ENCODE results near the gene BTNL2.

The BTNL2 gene

GRCh38 chr6:32401284-32401963, 5.6 kb downstream of the BTNL2 start:
- H3K27ac ChIP-seq: no peak overlapping the region
- TF ChIP-seq, protein P1, sequence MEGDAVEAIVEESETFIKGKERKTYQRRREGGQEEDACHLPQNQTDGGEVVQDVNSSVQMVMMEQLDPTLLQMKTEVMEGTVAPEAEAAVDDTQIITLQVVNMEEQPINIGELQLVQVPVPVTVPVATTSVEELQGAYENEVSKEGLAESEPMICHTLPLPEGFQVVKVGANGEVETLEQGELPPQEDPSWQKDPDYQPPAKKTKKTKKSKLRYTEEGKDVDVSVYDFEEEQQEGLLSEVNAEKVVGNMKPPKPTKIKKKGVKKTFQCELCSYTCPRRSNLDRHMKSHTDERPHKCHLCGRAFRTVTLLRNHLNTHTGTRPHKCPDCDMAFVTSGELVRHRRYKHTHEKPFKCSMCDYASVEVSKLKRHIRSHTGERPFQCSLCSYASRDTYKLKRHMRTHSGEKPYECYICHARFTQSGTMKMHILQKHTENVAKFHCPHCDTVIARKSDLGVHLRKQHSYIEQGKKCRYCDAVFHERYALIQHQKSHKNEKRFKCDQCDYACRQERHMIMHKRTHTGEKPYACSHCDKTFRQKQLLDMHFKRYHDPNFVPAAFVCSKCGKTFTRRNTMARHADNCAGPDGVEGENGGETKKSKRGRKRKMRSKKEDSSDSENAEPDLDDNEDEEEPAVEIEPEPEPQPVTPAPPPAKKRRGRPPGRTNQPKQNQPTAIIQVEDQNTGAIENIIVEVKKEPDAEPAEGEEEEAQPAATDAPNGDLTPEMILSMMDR (IDR thresholded peaks at IDR 0.05): no peak
- no peak for TF ChIP-seq ZFX (IDR thresholded peaks at IDR 0.05; ENCODE audit: borderline replicate concordance)

GRCh38 chr6:32397252-32397920, 9.6 kb downstream of the BTNL2 start:
- no peak overlapping the region for H3K27ac ChIP-seq
- no peak for TF ChIP-seq ZFX (IDR thresholded peaks at IDR 0.05; ENCODE audit: borderline replicate concordance)
- TF ChIP-seq, protein P1 (IDR thresholded peaks at IDR 0.05): no peak

GRCh38 chr6:32396028-32396427, 11.0 kb downstream of the BTNL2 start:
- H3K27ac ChIP-seq: no peak overlapping the region
- no peak for TF ChIP-seq ZFX (IDR thresholded peaks at IDR 0.05; ENCODE audit: borderline replicate concordance)
- TF ChIP-seq, protein P1 (IDR thresholded peaks at IDR 0.05): no peak

- no peak overlapping the region for H3K27ac ChIP-seq
- TF ChIP-seq ZFX (IDR thresholded peaks at IDR 0.05; ENCODE audit: borderline replicate concordance): no peak
- TF ChIP-seq, protein P1 (IDR thresholded peaks at IDR 0.05): no peak
Measured at GRCh38 chr6:32393665-32394420, 13.1 kb downstream of the BTNL2 start.

DNA sequence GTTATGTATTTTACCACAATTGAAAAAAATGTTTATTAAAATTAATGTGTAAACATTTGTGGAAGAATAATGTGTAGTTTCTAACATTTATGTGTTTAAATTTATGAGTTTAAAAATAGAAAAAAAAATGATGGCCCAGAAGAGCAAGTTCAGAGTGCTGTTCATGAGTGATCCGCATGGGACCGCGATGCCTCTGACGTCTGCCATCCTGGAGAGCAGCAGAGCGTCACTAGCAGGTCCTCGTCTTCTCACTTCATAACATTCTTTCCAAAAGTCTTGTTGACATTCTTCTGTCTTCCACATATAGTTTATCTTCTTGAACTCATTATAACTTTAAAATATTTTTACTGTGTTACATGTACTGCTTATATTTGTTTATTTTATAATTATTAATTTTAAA, 15.5 kb downstream of the BTNL2 start:
- no peak overlapping the region for H3K27ac ChIP-seq
- TF ChIP-seq, protein P1 (IDR thresholded peaks at IDR 0.05): no peak
- TF ChIP-seq ZFX (IDR thresholded peaks at IDR 0.05; ENCODE audit: borderline replicate concordance): no peak

DNA sequence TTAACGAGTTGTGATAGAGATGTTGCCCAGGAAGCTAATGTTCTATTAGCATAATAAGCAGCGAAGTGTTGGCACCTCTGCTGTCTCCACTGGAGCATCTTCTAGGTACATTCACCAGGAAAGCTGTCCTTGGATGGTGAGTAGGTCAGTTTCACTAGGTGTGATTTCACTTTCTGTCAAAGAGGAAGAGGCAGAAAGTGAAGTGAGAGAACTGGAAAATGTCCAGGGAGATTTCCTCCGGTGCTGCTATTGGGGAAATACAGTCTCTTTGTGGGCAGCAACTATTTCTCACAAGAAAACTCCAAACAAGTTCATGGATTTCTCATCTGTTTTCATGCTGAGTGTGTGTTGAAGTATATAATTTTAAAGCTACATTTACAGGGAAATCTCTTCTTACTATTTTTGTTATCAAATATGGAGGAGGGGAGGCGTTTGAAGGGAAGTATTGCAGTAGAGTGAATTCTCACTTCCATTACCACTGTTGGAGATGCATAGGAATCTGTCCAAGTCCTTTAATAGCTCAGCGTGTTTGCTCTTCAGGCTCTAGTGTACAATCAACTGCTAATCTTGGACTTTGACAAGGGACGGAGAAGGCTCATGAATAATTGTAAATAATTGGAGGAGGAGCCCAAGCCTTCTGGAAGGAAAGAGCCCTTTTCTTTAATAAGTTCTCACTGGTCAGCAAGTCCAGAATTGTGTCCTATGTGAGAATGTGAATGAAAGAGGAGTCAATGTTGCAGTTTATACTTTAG, 19.2 kb downstream of the BTNL2 start:
- TF ChIP-seq, protein P1 (IDR thresholded peaks at IDR 0.05): no peak
- no peak for TF ChIP-seq ZFX (IDR thresholded peaks at IDR 0.05; ENCODE audit: borderline replicate concordance)
- H3K27ac ChIP-seq: peak overlapping the region; percentile 68
